Hematopoietic multipotent progenitor cell (in vitro differentiated cells): ENCODE data around the gene COMMD3. TPM values are rescaled to one million over a fixed set of nuclear protein-coding genes. Genes with fewer than 3 reads are reported as not detected.

ENCODE experiments used
- DNase-seq, 3 donors: peaks; one replicate each; pipeline ENCODE4 v3.0.0-alpha.2; 2011 to 2015; ENCODE audit warnings: low read depth in 2 of 3, low spot score in 2 of 3
- small RNA-seq: library from RNA; depleted of rRNA; stranded (forward); fragments of <200 nt; gene quantifications from one replicate; pipeline ENCODE3, GENCODE V24; 2012
- total RNA-seq: library from RNA; depleted of rRNA; stranded (reverse); fragments of >200 nt; gene quantifications from one replicate; pipeline ENCODE4 v1.2.3, GENCODE V29; 2012

The COMMD3 gene
- total RNA-seq, 1 donor: 19.7 TPM

DNA sequence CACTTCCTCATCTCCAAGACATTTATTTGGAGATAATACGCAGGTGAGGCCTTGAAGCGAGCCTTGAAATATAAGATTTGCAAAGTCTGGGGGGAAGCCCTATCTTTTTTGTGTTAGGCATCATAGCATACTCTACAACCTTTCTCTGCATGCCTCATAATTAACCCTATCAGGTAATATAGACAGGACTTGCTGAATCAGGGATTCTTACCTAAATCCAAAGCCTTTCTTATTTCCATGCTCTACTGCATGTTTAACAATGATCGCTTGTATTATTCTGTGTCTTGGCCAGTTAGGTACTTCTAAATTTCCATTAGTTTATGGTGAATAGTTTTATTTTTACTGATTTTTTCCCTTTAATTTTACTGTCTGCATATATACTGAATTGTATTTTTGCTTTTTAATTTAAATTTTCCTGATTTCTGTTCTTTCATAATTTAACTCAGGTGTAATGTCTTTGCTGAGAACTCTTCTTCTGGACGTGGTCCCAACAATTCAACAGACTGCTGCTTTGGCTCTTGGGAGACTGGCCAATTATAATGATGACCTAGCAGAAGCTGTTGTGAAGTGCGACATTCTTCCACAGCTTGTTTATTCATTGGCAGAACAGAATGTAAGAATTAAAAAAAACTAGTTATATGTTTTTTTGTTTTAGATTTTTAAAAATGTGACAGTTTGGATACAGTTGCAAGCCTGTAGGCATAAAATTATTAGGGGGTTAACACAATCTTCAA lies 48.4 kb downstream of the COMMD3 start:
- no peak for DNase-seq

DNA sequence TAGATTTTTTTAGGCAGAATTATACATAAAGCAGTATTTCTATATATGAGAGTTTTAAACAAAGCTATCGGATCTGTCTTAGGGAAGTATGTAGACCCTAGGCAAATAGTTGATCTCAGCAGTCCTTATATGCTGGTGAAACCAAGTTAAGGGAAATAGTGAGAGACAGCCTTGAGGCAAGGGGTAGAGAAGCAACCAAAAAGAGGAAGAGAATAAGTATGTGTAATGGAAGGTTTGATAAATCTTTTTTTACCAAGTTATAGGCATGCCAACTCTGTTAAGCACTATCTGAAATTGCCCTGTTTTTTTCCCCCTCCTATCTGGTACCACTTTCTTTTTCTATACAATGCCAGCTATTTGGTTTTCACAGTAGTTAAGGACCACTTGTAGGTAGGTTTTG lies 49.0 kb downstream of the COMMD3 start:
- peak in 1 of 3 donors; percentile 61 for DNase-seq

- no peak for DNase-seq
These were observed 49.7 kb downstream of the COMMD3 start for GRCh38 chr10:22365644-22366434.

- DNase-seq: no peak
These were observed 50.2 kb downstream of the COMMD3 start for GRCh38 chr10:22366435-22366703.

DNA sequence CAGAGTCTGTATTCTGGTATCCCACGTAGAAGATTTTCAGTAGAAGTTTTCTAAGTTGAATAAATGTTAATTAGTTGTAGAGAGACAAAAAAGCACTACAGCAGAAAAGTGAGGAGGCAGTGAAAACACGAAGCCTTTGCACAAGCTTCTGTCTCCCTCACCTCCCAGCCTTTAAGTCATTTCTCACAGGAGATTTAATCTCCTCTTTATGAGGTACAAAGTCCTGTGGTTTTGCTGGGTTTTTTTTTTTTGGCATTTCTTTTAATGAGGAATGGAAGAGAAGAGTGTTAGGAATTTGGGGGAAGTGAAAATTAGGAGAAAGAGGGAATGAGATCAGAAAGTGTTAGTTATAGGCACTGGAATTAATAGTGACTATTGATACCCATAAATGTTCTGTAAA lies 50.6 kb downstream of the COMMD3 start:
- DNase-seq: no peak

GRCh38 chr10:22367471-22367870 lies 51.3 kb downstream of the COMMD3 start:
- no peak for DNase-seq

GRCh38 chr10:22368402-22368801 lies 52.2 kb downstream of the COMMD3 start:
- DNase-seq: no peak

GRCh38 chr10:22368981-22369380 lies 52.8 kb downstream of the COMMD3 start:
- no peak for DNase-seq

GRCh38 chr10:22369434-22370072 lies 53.4 kb downstream of the COMMD3 start:
- DNase-seq: peak in 2 of 3 donors; percentile 19 to 28

Small RNAs within 50 kb of the gene (small RNA-seq; reads per million reads assigned to genes)
- gene AL158211.3: not detected

Other genes with a start within 250 kb of the COMMD3 start
- gene EBLN1, start 98.4 kb upstream of the COMMD3 start, total RNA-seq: not detected
- 53.3 TPM for gene BMI1, start 4.7 kb downstream of the COMMD3 start, total RNA-seq
- gene SPAG6, start 29.1 kb downstream of the COMMD3 start, total RNA-seq: 3.2 TPM